HG02588 (cell line): ENCODE data around the gene ZNF358.

Source experiments
- ATAC-seq: cut with Tn5 transposase; IDR thresholded peaks from one replicate; pipeline ENCODE4 v1.9.1; 2021; ENCODE audit warnings: mild to moderate bottlenecking, moderate library complexity; ENCODE audit not compliant: unreplicated experiment

ZNF358 gene

DNA sequence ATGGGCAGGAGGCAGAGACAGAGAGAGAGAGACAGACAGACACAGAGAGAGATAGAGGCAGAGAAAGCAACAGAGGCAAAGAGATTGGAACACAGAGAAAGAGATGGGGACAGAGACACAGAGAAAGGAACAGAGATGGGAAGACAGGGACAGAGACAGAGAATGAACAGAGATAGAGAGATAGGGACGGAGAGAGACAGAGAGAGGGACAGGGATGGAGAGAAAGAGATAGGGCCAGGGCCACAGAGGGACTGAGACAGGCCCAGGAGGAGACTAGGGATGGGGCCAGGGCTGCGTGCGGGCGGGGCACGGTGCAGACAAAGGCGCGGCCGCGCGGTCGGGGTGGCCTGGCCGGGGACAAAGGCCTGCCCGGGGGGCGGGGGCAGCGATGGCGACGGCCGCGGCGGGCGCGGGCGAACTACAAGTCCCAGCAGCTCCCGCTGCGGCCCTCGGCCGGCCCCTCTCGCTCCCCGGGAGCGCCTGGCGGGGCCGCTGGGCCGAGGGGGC, at the start of gene ZNF358:
Gene ZNF358, plus strand, starts transcription at position 459 of the 507 bp plus-strand sequence. CDS start 3,140 bp downstream, outside the sequence.
- ATAC-seq, result no peak

DNA sequence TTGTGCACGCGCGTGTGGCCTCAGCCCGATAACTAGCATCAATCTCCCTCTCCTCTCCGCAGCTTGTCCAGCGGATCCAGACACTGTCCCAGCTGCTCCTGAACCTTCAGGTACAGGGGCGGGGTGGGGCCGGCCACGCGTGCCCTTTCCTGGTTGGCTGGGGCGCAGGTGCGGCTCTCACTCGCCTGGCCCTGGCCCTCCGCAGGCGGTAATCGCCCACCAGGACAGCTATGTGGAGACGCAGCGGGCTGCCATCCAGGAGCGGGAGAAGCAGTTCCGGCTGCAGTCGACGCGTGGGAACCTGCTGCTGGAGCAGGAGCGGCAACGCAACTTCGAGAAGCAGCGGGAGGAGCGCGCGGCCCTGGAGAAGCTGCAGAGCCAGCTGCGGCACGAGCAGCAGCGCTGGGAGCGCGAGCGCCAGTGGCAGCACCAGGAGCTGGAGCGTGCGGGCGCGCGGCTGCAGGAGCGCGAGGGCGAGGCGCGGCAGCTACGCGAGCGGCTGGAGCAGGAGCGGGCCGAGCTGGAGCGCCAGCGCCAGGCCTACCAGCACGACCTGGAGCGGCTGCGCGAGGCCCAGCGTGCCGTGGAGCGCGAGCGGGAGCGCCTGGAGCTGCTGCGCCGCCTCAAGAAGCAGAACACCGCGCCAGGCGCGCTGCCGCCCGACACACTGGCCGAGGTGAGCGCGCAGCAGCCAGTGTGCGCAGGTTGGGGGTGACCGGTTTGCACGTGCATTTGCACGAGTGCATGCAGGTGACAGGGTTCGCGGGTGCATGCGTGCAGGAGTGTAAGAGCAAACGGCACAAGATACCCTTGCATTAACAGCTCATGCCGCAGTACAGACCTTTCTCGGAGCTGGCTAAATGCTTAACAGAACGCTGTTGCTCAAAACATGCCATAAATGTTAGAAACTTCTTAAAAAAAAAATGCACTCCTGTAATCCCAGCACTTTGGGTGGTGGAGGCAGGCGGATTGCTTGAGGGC, 48.6 kb upstream of the ZNF358 start:
- ATAC-seq, result no peak

DNA sequence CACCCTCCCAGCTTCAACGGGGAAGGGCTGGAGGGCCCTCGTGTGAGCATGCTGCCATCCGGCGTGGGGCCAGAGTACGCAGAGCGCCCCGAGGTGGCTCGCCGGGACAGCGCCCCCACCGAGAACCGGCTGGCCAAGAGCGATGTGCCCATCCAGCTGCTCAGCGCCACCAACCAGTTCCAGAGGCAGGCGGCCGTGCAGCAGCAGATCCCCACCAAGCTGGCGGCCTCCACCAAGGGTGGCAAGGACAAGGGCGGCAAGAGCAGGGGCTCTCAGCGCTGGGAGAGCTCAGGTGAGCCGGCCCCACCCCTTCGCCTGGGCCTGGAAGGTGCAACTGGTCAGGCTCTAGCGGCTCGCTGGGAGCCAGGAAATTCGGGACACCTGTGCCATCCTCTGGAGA, 47.1 kb upstream of the ZNF358 start:
- ATAC-seq, result no peak

DNA sequence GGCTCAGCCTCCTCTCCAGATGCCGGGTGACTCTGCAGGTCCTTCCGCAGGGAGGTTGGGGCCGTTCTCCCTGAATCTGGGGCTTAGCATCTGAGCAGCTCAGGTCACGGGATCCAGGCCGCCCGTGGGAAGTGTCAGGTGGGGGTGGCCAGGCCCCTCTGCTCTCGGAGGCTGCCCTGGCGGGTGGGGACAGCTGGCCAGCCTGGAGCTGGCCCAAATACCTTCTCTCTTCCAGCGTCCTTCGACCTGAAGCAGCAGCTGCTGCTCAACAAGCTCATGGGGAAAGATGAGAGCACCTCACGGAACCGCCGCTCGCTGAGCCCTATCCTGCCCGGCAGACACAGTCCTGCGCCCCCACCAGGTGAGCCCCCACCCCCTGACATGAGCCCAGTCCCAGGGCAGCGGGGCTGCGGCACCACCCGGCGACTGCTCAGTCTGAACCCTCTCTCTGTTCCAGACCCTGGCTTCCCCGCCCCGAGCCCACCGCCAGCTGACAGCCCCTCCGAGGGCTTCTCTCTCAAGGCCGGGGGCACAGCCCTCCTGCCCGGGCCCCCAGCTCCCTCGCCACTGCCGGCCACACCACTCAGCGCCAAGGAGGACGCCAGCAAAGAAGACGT, 46.1 kb upstream of the ZNF358 start:
- ATAC-seq, result no peak

- ATAC-seq, result no peak
Observed at GRCh38 chr19:7470540-7471305, 45.2 kb upstream of the ZNF358 start.

DNA sequence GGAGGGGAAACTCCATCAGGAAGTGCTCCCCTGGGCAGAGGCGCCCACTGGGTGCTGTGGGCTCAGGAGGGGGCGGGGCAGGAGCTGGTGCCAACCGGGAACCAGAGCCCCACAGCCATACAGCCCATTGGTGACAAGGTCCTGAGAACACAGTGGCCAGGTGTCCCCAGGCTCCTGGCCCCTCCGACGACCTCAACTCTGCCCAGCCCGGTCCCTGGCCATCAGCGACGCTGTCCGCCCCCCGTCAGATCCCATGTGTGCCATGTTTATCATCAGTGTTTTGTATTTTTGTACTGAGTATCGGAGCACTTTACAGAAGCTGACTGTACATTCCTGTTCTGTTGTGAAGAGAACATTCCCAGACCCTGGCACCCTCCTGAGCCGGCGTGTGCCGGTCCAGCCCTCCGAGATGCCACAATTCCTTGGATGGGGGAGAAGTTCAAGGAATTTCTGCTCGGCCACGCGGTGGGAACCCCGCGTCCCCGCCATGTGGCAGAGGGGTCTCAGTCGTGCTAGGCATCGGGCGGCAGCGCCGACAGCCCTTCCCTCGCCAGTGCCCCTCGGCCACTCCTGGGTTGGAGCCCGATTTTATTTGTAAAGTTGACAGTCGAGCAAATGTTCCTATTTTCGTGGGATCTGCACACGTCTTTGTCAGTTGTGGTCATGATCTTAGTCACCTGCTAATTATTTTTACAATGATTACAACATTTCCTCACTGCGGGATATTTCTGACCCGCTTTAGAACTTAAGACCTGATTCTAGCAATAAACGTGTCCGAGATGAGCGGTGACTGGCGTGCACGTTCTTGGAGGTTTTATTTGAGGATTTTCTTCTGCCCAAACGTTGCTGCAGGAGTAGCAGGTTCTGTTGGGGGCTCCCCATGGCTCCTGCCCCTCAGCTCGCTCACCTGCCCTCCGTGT, 43.9 kb upstream of the ZNF358 start:
- ATAC-seq, result no peak

- ATAC-seq, result no peak
Observed at GRCh38 chr19:7475665-7476064, 40.2 kb upstream of the ZNF358 start.

GRCh38 chr19:7476241-7476640, 39.7 kb upstream of the ZNF358 start:
- no peak for ATAC-seq

DNA sequence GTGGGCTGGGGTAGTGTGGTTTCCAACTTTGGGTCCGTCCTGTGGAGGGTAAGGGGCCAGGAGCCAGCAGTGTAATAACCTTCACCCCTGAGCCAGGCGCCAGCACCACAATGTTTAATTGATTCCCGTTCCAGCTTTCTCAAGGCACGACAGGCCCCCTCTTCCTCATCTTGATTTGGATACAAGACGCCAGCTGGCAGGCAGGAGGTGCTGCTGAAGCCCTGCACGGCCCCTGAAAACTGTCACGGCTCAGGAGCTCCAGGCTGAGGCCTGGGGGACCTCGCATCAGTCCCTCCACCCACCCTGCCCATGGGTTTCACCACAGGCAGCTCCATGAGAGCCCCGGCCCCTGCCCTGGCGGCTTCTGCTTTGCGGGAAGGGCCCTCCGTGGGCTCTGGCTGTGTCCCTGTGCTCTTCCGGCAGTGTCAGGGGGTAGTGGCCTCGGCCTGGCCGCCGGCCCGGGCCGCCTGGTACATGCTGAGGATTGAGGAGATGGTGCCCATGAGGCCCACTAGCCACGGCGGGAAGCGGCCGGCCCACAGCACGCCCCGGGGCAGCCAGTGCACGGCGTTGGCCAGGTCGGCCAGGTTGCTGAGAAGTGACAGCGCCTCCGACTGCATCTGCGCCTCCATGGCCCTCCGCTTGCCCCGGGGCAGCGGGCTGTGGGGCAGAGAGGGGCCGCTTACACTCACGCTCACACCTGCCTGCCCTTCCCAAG, 39.0 kb upstream of the ZNF358 start:
- ATAC-seq, result no peak

GRCh38 chr19:7477758-7478157, 38.1 kb upstream of the ZNF358 start:
- no peak for ATAC-seq

GRCh38 chr19:7478173-7478842, 37.6 kb upstream of the ZNF358 start:
- ATAC-seq, result no peak

GRCh38 chr19:7478843-7479227, 37.1 kb upstream of the ZNF358 start:
- no peak for ATAC-seq

GRCh38 chr19:7480222-7480969, 35.5 kb upstream of the ZNF358 start:
- no peak for ATAC-seq

DNA sequence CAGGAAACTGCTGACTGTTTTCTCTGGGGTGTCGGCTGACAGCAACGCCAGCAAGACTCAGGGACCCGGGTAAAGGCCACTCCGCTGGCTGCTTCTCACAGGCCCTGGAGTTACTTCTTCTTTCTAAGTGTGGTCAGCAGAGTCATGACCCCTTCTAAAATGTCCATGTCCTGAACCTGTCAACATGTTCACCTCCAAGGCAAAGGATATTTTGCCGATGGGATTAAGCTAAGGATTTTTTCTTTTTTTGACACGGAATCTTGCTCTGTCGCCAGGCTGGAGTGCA, 35.0 kb upstream of the ZNF358 start:
- ATAC-seq, result no peak

DNA sequence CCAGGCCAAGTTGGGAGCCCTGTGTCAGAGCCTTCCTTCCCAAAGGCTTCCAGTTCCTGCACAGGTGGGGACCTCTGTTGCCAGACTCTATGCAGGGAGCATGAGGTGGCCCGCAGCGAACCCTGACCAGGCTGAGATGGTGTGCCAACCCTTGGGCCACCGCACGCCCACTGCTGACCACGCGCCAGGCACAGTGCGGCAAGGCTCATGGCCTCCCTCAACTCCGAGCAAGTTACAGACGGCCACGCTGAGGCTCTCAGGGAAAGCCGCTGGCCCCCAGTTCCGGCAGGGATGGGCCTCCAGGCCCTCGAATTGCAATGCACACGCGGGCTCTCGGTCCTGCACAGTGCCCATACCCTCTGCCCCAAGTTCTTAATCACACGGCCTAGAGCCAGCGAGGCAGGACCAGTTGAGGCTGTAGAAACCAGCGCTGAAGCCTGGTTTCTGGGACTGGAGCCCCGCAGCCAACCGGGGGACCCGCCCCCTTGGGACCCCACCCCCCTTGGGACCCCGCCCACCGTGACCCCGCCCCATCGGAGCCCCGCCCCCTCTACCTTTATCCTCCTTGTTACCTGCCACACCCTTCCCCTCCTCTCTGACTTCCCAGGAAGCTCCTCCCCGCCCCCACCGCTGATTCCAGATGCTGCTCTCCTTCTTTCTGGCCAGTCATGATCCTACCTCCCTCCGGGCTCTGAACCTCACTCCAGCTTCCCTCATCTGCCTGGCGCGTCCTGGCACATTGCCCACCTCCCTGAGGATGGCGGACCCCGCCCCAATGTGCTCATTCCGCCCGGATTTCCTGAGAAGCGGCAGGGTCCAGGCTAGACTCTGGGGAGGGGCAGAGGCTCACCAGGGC, 33.1 kb upstream of the ZNF358 start:
- ATAC-seq, result no peak

DNA sequence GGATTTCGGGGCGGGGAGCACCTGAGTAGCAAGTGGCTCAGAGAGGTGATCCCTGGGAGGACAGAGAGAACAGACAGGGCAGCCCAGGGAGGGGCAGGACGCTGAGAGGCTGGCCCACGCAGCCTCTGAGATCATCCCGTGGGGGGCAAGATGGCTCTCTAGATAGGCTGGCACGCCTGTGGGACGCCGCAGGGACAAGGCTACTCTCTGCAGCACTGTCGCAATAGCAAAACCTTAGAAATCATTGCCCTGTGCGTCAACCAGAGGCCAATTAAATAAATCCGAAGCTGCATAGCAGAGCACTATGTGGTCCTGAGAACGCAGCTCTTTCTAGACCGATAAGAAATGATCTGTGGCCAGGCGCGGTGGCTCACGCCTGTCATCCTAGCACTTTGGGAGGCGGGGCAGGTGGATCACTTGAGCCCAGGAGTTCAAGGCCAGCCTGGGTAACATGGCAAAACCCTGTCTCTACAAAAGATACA, 32.1 kb upstream of the ZNF358 start:
- no peak for ATAC-seq

DNA sequence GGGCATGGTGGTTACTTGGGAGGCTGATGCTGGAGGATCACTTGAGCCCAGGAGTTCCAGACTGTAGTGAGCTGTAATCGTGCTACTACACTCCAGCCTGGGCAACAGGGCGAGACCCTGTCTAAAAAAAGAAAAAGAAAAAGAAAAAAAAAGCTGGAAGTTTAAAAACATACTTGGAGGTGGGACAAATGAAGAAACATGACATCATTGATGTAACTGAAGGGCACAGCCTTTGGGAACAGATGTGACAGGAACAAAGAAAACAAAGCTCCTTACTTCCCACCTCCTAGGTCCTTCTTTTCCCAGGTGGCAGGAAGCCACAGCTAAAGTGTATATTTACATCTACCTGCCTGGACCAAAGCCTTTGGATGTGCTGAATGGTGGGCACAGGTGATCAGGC, 29.0 kb upstream of the ZNF358 start:
- no peak for ATAC-seq
